IPS DF 4.7 (cell line): ENCODE measurements around the gene EME2.

Source experiments
- DNase-seq: peaks from one replicate; pipeline ENCODE4 v3.0.0-alpha.2; 2013; ENCODE audit warnings: low spot score; ENCODE audit errors: extremely low read depth

EME2 gene

DNA sequence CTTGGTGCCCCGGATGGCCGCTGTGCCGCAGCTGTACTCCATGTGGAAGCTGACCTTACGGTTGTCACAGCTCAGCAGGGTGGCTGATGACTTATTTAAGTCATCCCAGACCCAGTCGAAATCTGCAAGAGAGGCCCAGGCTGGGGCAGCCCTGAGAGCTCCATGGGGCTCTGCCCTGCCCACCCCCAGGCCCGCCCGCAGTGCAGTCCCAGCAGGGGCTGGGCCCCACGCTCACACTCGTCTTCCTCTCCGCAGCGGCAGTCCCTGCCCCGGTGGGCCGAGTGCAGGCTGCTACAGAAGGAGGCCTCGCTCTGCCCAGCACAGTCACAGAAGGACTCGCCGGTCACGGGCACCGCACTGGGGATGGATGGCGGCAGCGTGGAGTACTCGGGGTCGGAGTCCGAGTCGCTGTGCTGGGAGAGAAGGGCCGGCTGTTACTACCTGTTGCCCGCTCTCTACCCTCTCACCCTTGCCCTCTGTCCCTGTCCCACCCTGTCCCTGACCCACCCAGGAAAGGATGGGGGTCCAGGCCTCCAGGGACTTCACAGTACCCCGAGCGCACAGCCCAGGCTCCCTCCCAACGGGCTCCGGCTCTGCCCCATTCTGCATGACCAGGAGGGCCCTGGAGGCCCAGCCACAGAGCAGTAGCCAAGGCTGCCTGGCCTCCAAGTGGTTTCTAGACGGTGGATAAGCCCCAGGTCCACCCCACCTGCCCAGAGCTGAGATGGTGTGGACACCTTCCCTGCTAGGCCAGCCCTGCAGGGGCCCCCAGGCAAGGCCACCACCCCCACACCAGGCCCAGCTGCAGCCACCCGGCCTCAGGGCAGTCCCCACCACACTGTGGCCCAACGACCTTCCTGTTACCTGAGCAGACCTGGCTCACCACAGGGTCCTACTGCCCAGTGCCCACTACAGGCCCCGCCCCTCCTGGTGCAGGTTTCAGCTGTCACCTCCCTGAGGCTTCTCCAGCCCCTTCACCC lies 5.9 kb downstream of the EME2 start:
- DNase-seq: no peak

DNA sequence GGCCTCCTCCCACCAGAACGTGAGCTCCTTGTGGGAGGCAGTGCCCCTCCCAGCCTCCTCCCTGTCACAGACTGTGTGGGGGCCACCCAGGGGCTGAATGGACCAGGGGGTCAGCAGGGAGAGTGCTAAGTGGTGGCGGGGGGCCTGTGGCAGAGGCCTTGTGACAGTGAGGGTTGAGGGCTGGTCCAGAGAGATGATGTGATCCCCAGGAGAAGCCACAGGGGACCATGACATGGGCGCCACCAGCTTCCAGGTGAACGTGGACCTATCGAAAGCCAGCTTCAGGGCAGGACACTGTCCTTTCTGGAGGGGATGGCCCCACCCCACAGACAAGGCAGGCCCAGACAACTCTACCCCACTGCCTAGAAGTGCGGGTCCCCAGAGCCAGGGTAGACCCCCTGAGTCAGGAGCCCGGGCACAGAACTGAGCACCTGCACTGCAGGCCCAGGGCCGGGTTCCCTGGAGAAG lies 6.7 kb downstream of the EME2 start:
- DNase-seq: no peak

DNA sequence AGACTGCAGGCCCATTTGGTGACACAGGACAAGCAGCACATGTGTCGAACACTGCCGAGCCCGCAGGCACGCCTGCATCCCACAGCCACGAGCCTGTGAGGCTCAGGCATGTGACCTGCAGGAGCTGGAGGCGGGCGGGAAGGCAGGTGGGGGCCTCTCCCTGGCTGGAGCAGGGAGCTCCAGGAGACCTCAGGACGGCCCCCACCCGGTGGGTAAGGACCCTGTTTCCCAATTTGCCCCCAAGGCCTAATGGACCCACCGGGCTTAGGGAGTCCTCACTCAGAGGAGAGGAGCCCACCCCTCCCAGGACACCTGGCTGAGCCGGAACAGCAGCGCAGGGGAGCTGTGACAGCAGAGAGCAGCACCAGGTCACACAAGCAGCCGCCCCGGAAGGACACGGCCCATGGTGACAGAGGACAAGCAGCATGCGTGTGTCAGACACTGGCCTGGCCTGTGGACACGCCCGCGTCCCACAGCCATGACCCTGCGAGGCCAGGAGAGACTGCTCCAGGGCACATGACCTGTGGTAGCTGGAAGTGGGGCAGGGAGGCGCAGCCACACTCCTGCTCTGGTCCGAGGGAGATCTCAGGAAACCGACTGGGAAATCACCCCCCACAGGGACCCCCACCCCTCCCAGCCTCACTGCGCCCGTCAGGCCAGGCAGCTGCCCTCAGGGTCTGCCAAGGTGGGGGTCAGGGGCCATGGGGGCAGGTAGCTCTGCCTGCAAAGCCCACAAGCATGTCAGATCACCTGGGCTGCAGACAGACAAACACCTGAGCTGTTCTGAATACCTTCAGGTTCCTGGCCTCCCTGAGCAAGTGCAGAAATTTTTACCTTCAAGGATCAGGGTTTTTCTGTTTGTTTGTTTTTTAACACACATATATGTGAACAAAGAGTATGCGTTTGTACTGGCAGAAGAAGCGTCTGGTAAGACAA lies 7.4 kb downstream of the EME2 start:
- DNase-seq: no peak

DNA sequence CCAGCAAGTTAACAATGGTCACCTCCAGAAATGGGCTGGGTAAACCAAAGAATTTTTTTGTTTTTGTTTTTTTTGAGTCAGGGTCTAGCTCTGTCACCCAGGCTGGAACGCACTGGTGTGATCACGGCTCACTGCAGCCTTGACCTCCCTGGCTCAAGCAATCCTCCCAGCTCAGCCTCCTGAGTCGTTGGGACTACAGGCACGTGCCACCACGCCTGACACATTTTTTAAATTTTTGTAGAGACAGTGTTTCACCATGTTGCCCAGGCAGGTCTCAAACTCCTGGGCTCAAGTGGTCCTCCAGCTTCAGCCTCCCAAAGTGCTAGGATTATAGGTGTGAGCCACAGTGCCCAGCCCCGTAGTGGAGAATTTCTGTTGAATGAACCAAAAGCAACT lies 8.1 kb downstream of the EME2 start:
- DNase-seq: no peak

DNA sequence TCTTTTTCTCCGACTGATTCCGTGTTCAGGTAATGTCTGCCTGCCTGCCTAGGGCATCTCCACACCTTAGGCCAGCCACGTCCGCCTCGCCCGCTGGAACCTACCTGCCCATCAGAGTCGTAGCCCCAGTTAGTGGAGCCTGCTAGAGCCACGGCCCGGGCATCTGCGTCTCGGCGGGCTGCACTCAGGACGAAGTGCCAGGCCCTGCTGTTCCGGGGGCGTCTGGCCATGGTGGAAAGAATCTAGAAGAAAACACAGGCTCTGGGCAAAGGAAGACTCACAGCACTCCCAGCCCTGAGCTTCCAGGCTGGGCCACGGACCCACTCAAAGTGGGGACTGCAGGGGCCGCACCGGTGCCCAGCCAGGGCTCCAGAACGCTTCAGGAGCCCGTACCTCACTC lies 8.6 kb downstream of the EME2 start:
- DNase-seq: no peak

DNA sequence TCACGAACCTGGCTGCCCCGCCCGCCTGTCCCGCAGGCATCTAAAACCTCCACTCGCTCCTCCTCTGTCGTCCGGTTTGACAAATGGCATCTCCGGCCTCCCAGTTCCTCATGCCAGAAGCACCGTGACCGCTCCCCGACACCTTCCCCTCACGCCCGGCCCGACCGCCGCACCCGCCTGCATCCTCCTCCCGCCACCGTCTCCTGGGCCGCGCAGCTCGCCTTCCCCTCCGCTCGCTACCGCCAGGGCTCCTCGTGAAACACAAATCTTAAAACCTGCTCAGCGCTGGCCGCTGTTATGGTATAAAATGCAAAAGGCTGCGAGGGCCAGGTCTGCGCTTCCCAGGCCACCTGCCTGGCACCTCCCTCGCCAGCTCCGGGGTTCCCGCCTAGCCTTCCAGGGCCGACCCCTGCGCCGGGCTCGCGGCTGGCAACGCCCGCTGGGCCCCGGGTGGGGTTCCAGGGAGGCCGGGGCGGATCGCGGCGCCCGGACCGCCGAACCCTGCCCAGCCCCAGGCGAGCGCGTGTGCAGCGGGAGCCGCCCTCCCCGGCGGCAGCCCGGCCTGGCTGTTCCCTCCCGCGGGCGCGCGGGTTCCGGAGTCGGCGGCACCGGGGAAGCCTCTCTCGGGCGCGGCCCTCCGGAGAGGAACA lies 9.3 kb downstream of the EME2 start:
- DNase-seq: no peak

DNA sequence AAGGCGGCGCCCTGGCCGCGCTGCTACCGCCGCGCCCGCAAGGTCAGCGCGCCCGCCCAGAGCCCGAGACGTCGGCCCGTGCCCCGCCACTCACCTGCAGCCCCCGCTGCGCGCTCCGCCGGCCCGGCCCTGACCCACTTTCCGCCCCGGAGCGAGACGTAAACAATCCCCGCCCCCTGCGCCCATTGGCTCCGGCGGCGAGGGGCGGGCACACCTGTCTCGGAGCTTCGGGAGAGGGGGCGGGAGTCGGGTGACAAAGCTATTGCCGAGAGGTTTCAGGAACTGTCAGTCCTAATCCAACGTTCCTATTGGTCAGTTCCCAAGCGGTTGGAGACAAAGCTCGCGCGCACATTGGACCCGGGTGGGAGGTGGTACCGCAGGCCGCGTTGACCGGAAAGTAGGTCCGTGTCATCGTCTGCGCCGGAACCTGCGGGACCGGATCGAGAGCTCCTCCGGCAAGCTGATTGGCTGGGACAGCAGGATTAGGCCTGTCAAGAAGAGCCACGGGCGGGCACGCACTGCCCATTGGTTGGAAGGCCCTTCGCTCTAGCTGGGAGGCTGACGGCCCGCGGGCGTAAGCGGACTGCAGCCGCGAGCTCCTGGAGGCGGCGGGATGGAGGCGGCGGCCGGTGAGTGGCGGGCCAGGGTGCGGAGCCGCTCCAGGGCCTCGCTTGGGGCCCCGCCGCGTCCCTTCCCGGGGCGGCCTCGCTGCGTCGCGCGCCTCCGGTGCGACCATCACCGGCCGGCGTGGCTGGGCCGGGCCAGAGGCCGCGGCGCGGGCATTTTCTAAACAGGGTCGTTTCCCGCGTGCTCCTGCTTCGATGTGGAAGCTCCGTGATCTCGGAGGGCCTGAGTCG lies 10.0 kb downstream of the EME2 start, which contains the start of the genes NUBP2 and SPSB3:
NUBP2 (plus strand) TSS at position 553 of the 857 bp plus-strand sequence; CDS start at position 614, 61 bp downstream.
SPSB3 (minus strand) TSS at position 164 of the 857 bp plus-strand sequence. CDS start 1,088 bp downstream, outside the sequence.
- peak; percentile 100 for DNase-seq

DNA sequence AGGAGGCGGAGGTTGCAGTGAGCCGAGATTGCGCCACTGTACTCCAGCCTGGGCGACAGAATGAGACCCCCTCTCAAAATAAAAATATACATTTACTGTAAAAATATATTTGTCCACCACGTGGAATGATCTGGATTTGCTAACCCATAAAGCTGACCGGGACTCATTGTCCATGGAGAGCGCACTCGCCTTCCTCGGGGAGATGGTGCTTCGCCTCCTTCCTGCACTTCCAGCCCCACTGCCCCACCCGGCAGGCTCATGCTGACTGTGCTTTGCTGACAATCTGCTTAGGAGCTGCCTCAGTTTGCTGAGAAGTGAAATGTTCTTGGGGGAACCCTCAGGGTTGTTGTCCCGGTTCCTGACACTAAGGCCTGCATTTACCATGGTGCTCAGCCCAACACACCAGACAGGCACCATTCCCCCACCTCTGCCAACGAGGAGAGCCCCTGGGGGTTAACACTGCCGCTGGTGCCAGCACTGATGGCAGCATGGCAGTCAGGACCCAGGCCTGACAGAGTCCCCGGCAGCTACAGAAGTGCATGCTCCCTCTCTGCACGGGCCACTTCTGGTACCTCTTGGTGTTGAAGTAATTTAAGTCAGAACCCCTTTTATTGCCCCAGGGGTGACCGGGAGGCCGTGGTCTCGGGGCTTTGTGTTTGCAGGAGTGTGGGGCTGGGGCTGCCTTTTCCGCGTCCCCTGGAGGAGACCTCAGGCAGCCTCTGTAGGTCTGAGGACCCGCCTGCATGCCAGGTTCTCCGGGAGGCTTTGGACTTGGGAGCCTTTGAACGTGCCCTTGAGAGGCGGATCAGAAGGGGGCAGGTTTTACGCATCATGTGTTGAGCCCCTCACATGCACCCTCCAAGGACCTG lies 12.6 kb downstream of the EME2 start:
- no peak for DNase-seq

DNA sequence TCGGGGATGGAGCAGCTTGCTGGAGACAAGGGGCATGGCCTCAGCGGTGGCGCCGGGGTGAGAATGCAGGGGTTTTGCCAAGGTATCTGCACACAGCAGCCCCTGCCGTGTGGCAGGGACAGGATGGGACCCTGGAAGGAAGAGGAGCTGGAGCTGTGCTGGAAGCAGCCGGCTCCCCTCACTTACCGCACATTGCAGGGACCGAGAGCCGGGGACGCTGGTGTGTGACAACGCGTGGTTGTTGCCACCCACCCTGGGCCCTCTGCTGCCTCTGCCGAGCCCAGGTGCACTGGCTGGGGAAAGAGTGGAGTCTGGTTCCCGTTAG lies 13.2 kb downstream of the EME2 start:
- no peak for DNase-seq

DNA sequence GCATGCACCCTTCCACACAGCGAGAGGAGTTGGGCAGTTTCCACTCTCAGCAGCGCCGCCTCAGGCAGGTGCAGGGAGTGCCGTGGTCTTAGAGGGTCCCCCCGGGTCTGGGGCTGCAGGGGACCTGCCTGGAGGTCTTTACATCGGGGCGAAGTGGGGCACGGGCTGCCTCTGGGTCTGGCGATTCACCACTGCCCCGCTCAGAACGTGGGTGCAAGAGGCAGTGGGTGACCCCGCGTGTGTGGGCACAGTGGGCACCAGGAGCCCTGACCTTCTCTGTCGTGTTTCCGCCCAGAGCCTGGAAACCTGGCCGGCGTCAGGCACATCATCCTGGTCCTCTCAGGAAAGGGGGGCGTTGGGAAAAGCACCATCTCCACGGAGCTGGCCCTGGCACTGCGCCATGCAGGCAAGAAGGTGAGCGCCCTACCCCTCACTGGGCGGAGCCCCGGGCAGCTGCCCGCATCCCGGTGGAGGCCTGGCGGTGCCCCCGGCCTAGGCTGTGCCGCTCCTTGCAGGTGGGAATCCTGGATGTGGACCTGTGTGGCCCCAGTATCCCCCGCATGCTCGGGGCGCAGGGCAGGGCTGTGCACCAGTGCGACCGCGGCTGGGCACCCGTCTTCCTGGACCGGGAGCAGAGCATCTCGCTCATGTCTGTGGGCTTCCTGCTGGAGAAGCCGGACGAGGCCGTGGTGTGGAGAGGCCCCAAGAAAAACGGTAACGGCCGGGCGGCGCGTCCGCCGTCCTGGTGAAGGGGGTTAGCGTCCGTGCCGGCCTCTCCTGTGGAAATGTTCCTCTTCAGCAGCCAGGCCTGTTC lies 13.8 kb downstream of the EME2 start:
- DNase-seq: no peak

DNA sequence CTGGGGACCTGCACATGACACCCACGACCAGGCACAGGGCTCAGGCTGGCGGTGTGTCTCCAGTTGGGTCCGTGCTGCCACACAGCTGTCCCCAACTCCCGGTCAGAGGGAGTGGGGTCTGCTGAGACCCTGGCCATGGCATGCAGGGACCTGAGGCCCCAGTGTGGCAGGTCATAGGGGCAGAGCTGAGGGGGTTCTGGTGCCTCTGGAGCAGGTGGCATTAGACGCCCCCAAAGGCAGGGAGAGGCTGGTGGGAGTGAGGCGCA lies 14.4 kb downstream of the EME2 start:
- DNase-seq: no peak

DNA sequence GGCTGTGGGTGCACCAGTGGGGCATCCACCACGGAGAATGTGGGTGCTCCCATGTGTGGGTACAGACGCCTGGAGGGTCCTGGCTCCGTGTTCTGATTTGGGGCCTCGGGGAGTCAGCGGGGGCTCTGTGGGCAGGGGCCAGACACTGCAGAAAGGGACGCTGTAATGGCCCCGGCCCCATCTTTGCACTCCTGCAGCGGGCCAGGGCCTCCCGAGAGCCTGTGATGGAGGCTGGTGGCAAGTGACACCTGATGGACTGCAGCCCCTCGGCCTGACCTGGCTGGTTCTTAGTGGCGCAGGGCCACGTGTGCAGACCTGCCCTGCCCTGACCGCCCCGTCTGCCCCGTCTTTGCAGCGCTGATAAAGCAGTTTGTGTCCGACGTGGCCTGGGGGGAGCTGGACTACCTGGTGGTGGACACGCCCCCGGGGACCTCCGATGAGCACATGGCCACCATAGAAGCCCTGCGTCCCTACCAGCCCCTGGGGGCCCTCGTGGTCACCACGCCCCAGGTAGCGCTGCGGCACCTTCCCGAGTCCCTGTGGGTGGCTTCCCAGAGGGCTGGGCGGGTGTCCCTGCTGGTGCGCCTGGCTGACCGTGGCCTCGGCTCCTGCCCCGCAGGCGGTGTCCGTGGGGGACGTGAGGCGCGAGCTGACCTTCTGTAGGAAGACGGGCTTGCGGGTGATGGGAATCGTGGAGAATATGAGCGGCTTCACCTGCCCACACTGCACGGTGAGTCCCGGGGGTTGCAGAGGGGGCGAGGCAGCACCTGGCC lies 14.9 kb downstream of the EME2 start:
- no peak for DNase-seq

DNA sequence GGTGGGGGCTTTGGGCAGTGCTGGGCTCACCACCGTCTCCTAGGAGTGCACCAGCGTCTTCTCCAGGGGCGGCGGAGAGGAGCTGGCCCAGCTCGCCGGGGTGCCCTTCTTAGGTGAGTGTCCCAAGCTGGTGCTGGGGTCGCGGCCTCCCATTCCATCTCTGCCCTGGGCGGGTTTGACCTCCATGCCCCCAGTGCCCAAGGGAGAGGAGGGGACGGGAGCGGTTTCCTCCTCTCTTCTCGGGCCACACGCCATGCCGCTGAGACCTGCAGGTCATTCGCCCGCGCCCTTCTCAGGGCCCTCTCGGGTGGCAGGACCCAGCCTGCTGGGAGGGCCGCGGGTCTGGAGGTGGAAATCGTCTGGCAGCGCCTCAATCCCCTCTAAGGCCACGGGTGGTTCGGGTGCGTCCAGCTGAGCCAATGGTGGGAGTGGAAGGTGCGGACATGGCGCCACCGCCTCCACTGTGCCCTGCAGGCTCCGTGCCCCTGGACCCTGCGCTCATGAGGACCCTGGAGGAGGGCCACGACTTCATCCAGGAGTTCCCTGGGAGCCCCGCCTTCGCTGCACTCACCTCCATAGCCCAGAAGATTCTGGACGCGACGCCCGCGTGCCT lies 15.6 kb downstream of the EME2 start:
- DNase-seq: no peak

DNA sequence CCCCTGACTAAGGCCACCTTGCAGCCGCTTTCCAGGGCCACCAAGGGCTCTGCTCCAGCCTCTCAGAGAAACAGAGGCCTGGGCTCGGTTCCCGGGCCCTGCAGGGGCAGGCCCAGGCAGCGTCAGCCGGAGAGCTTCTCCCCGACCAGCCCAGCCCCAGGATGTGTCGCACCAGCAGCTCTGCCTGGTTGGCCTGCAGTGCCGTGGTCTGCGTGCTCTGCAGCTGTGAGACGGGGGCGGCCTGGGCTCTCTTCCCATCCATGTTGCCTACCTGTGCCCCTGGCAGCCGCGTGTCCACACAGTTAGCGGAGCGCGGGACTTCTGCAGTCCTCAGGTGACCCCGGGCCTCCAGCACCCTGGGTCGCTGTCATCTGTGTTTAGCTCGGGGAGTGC lies 16.1 kb downstream of the EME2 start:
- no peak for DNase-seq

DNA sequence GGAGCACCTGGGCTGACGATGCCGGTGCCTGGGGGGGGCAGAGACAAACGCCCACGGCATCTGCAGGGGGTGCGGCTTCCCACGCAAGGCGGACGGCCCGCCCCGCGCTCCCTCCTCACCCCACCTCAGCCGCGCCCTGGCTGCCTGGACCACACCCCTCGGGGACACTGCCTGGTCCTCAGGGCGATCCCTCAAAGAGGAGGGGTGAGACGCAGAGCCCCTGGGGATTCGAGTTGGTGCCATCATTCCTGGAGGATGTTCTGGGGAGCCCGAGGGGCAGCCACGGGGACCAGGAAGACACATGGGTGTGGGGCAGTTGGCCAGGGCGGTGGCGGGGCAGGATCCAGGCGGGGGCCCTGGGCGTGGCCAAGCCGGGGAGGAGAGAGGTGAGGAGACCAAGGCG lies 17.0 kb downstream of the EME2 start:
- no peak for DNase-seq

DNA sequence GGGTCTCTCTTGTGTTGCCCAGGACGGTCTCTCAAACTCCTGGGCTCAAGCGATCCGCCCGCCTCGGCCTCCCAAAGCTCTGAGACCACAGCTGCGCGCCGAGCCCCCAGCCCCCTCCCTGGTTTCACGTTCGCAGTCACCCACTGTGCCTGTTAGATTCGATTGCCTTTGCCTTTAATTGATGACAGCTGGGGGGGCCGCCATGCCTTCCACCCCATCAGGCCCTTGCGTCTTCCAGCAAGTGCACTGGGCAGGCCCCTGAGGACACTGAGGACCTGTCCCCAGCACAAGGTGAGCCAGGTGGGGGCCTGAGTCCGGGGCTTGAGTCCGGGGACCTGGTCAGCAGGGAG lies 17.6 kb downstream of the EME2 start:
- no peak for DNase-seq

DNA sequence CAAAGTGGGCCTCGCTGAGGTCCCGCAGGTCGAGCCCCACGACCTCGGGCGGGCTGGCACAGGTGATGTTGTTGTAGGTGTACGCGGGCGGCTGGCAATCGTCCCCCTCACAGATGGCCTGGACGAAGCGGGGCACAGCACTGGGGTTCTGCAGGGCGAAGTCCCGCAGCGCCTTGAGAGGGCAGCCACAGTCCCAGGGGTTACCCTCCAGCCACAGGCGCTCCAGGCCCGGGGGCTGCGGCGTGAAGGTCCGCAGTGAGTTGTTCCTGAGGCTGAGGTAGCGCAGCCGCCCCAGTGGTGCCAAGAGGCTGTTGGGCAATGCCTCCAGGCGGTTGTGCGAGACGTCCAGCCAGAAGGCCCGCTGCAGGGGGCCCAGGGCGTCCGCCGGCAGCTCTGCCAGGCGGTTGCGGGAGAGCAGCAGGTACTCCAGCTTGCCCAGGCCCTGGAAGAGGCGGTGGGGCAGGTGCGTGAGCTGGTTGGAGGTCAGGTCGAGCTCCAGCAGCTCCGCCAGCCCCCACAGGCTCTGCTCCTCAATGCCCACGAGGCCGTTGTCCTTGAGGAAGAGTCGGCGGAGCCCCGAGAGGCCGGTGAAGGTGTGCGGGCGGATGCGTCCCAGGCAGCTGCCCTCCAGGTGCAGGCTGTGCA lies 18.1 kb downstream of the EME2 start:
- DNase-seq: no peak
